Activated naive CD8-positive, alpha-beta T cell treated with anti-CD3 and anti-CD28 coated beads, Interleukin-2, amount 10 ng/mL, durations not matched to agents 7 days and 5 days (primary cell): ENCODE data around the gene NLRC5. TPM values are rescaled to one million over a fixed set of nuclear protein-coding genes. Genes with fewer than 3 reads are reported as not detected.
"Not testable (repeated sequence)": the region's sequence is repeated elsewhere in the genome, so short reads cannot be mapped to it uniquely, and the experiment has no call there.

Experiments used
- ATAC-seq: fragments of 150-1000 bp; cut with Tn5 transposase; one replicate; pipeline ENCODE4 v1.10.0; 2021; ENCODE audit warnings: low read depth, moderate library complexity
- POLR2A ChIA-PET: fragments of 350-600 bp; sonication (Branson Sonifier 250); formaldehyde crosslinking; loops from one replicate; lab custom pipeline; 2021; ENCODE audit warnings: antibody characterized with exemption; lab: Charles Lee
- DNase-seq: peaks from one replicate; pipeline ENCODE4 v3.0.0; 2021
- H3K27ac Mint-ChIP-seq: one replicate; pipeline ENCODE4 v1.8.0; 2022; ENCODE audit warnings: mild to moderate bottlenecking, mixed read lengths
- H3K27me3 Mint-ChIP-seq: one replicate; pipeline ENCODE4 v1.8.0; 2022; ENCODE audit warnings: mild to moderate bottlenecking, moderate library complexity, mixed read lengths
- H3K36me3 Mint-ChIP-seq: one replicate; pipeline ENCODE4 v1.8.0; 2021; ENCODE audit warnings: mild to moderate bottlenecking, mixed read lengths
- H3K4me1 Mint-ChIP-seq: one replicate; pipeline ENCODE4 v1.8.0; 2021; ENCODE audit warnings: mixed read lengths
- H3K4me3 Mint-ChIP-seq: one replicate; pipeline ENCODE4 v1.8.0; 2022; ENCODE audit warnings: mild to moderate bottlenecking, moderate library complexity, mixed read lengths
- H3K9me3 Mint-ChIP-seq: one replicate; pipeline ENCODE4 v1.8.0; 2021; ENCODE audit warnings: mixed read lengths
- total RNA-seq, 2 experiments: library from RNA; stranded (reverse); gene quantifications; one replicate each; pipeline ENCODE4 v1.2.3, GENCODE V29; 2021

The NLRC5 gene
- total RNA-seq, 2 experiments from 2014 or later = 401 to 414 TPM

DNA sequence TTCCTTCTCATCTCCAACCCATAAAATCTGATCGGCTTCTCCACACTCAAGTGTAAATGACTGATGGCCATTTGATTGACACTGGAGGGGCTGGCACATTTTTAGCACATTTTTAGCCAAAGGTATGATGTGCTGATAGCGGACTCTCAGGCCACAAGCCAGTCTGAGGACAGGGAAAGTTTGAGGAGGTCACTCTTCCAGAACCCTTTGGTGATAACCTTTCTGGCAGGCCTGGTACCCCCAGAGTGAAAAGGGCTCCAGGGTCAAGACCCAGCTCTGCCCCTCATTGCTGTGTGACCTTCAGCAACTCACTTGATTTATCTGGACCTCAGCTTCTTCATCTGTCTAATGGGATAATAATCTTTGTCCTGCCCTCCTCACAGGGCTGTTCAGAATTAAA, 1.7 kb upstream of the NLRC5 start:
- H3K4me3 Mint-ChIP-seq = peak overlapping the region; percentile 99
- peaks cover 46% of the 10 kb centered on the region for H3K36me3 Mint-ChIP-seq
- ATAC-seq (no peak), DNase-seq (no peak)
- POLR2A ChIA-PET = interaction anchor here (0.6 to 4.1 kb wide), 9 partner anchors 9 to 54 kb away, joined by 3 to 75 read pairs (median 4); no protein-coding TSS in a partner anchor
- H3K27ac Mint-ChIP-seq = peak overlapping the region; percentile 99
- H3K4me1 Mint-ChIP-seq = peaks cover 51% of the 10 kb centered on the region
- no peaks in the 10 kb centered on the region for H3K27me3 Mint-ChIP-seq
- no peaks in the 10 kb centered on the region for H3K9me3 Mint-ChIP-seq

- Mint-ChIP-seq H3K4me3 (peak overlapping the region; percentile 99), H3K4me1 (peaks cover 50% of the 10 kb centered on the region), H3K27me3 (no peaks in the 10 kb centered on the region), H3K36me3 (peaks cover 49% of the 10 kb centered on the region), H3K9me3 (no peaks in the 10 kb centered on the region), H3K27ac (peak overlapping the region; percentile 99)
- ATAC-seq = no peak
- peak; percentile 41 for DNase-seq
- POLR2A ChIA-PET = interaction anchor here (0.7 to 4.1 kb wide), 17 partner anchors 8 to 65 kb away, joined by 3 to 75 read pairs (median 5); no protein-coding TSS in a partner anchor
Observed at GRCh38 chr16:56988161-56988947, 1.0 kb upstream of the NLRC5 start.

- Mint-ChIP-seq H3K27me3 (no peaks in the 10 kb centered on the region), H3K4me3 (peak overlapping the region; percentile 99), H3K27ac (peak overlapping the region; percentile 99), H3K36me3 (peaks cover 54% of the 10 kb centered on the region), H3K4me1 (peaks cover 52% of the 10 kb centered on the region), H3K9me3 (no peaks in the 10 kb centered on the region)
- DNase-seq (peak; percentile 39), ATAC-seq (no peak)
- POLR2A ChIA-PET = interaction anchor here (1.0 to 4.1 kb wide), 17 partner anchors 9 to 80 kb away, joined by 3 to 75 read pairs (median 5); no protein-coding TSS in a partner anchor
Observed at GRCh38 chr16:56989988-56990387, 631 bp downstream of the NLRC5 start.

DNA sequence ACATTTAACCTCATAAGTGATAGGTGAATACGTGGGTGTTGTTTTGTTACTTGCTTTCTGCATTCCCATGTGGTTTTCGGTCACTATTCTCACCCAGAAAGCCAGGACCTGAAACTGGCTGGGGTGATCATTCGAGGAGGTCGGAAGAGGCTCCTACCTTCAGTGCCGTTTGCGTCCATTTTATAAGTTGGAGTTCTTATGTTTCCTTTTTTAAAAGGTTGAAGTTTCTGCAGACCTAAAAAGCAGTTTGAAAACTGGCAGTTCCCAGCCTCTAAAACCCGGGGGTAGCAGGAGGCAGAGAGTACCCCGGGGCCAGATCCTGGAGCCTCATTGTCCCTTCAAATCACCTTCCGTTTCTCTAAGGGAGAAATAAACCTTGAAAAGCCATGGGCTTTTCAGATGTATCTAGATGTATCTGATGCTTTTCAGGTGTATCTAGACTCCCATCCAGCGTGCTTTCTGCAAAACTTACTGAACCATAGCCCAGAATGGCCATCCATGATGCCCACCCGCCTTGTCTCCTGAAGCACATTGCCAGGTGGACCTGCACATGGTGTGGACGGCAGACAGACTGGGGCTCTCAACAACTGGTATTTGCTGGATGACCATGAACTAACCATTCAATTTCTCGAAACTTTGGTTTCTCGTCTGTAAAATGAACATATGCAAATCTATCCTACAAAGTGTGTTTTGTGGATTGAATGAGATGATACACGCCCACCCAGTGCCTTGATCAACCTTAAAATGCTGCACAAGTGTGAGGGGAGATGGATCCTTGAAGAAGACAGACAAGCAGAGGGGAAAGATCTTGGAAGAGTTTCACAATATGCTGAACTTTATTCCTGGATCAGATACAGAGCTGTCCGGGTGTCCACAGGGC, 1.3 kb downstream of the NLRC5 start:
- Mint-ChIP-seq H3K9me3 (no peaks in the 10 kb centered on the region), H3K36me3 (peaks cover 51% of the 10 kb centered on the region), H3K4me1 (peaks cover 49% of the 10 kb centered on the region), H3K27me3 (no peaks in the 10 kb centered on the region), H3K27ac (peak overlapping the region; percentile 99), H3K4me3 (peak overlapping the region; percentile 99)
- POLR2A ChIA-PET = interaction anchor here (1.0 to 4.1 kb wide), 9 partner anchors 9 to 79 kb away, joined by 3 to 75 read pairs (median 11); no protein-coding TSS in a partner anchor
- no peak for ATAC-seq
- DNase-seq = peak; percentile 42

GRCh38 chr16:56992431-56992830, 3.1 kb downstream of the NLRC5 start:
- Mint-ChIP-seq H3K4me1 (peaks cover 52% of the 10 kb centered on the region), H3K27ac (peak overlapping the region; percentile 55), H3K36me3 (peaks cover 60% of the 10 kb centered on the region), H3K4me3 (peak overlapping the region; percentile 99)
- ATAC-seq, H3K9me3 Mint-ChIP-seq, H3K27me3 Mint-ChIP-seq: not testable (repeated sequence)
- POLR2A ChIA-PET = interaction anchor here (1.6 to 2.4 kb wide), 2 partner anchors 35 to 48 kb away, joined by 11 to 25 read pairs; no protein-coding TSS in a partner anchor
- peak; percentile 6 for DNase-seq

DNA sequence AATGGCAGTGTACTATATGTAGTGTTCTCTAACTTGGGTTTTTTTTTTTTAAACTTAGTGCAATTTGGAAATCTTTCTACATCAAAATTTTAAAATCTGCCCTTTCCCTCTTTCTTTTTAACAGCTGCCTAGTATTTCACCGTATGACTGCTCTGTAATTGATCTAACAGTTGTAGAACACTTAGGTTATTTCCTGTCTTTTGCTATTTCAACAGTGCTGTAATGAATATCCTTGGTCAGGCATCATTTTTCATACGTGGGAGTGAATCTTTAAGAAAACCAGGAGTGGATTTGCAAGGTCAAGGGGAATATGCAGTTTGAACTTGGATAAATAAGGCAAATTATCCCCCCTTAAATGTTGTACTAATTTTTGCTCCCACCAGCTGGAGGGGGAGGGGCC, 3.8 kb downstream of the NLRC5 start:
- ATAC-seq (no peak), DNase-seq (no peak)
- H3K4me3 Mint-ChIP-seq = peak overlapping the region; percentile 72
- no peaks in the 10 kb centered on the region for H3K27me3 Mint-ChIP-seq
- peaks cover 50% of the 10 kb centered on the region for H3K4me1 Mint-ChIP-seq
- peak overlapping the region; percentile 60 for H3K27ac Mint-ChIP-seq
- peaks cover 53% of the 10 kb centered on the region for H3K36me3 Mint-ChIP-seq
- POLR2A ChIA-PET = interaction anchor here (0.5 to 2.8 kb wide), 4 partner anchors 9 to 46 kb away, joined by 3 to 15 read pairs (median 4); no protein-coding TSS in a partner anchor
- H3K9me3 Mint-ChIP-seq = no peaks in the 10 kb centered on the region

GRCh38 chr16:56994311-56994710, 5.0 kb downstream of the NLRC5 start:
- Mint-ChIP-seq H3K36me3 (peaks cover 50% of the 10 kb centered on the region), H3K4me3 (peak overlapping the region; percentile 72), H3K4me1 (peaks cover 59% of the 10 kb centered on the region), H3K9me3 (no peaks in the 10 kb centered on the region), H3K27me3 (no peaks in the 10 kb centered on the region), H3K27ac (peak overlapping the region; percentile 82)
- DNase-seq = peak; percentile 39
- POLR2A ChIA-PET = interaction anchor here (1.9 to 2.8 kb wide), 3 partner anchors 11 to 48 kb away, joined by 8 to 15 read pairs (median 12); no protein-coding TSS in a partner anchor
- ATAC-seq = no peak

- H3K36me3 Mint-ChIP-seq = peaks cover 47% of the 10 kb centered on the region
- H3K27me3 Mint-ChIP-seq = no peaks in the 10 kb centered on the region
- DNase-seq (peak; percentile 28), ATAC-seq (no peak)
- peak overlapping the region; percentile 72 for H3K4me3 Mint-ChIP-seq
- peak overlapping the region; percentile 82 for H3K27ac Mint-ChIP-seq
- peaks cover 66% of the 10 kb centered on the region for H3K4me1 Mint-ChIP-seq
- POLR2A ChIA-PET = interaction anchor here (0.7 to 2.8 kb wide), 11 partner anchors 10 to 47 kb away, joined by 3 to 15 read pairs (median 4); no protein-coding TSS in a partner anchor
- H3K9me3 Mint-ChIP-seq = no peaks in the 10 kb centered on the region
Observed at GRCh38 chr16:56995136-56995805, 5.9 kb downstream of the NLRC5 start.

- peaks cover 43% of the 10 kb centered on the region for H3K36me3 Mint-ChIP-seq
Observed at GRCh38 chr16:56997264-56997663, 7.9 kb downstream of the NLRC5 start.

DNA sequence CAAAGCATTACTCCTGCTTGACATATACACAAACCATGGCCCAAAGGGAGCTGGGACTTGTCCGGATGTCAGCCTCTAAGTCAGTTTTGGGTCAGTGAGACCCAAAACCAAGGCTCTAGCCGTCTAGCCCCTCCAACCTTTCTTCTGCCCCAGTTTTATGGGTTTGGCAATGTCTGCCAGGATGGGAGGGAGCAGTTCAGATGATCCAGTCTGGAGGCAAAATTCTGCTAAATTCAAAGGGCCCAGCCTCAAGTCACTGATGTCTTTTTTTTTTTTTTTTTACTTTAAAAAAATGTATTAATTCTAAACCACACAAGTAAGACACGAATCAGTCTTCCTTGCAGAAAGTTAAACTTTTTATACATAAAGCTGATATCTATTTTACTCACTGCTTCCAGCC, 8.6 kb downstream of the NLRC5 start:
- POLR2A ChIA-PET = interaction anchor here (0.7 to 4.2 kb wide), 5 partner anchors 9 to 282 kb away, joined by 3 to 47 read pairs (median 3); partner anchors contain the start of gene NLRC5
- Mint-ChIP-seq H3K9me3 (no peaks in the 10 kb centered on the region), H3K4me1 (peaks cover 76% of the 10 kb centered on the region), H3K4me3 (peak overlapping the region; percentile 12), H3K27me3 (no peaks in the 10 kb centered on the region), H3K36me3 (peaks cover 43% of the 10 kb centered on the region), H3K27ac (peak overlapping the region; percentile 23)
- DNase-seq (peak; percentile 26), ATAC-seq (no peak)

More at GRCh38 chr16:56997264-56997663, 7.9 kb downstream of the NLRC5 start:
- peaks cover 74% of the 10 kb centered on the region for H3K4me1 Mint-ChIP-seq
- H3K27me3 Mint-ChIP-seq = no peaks in the 10 kb centered on the region
- POLR2A ChIA-PET = interaction anchor here (0.7 to 4.2 kb wide), 3 partner anchors 8 to 282 kb away, joined by 3 to 47 read pairs (median 3); partner anchors contain the start of gene NLRC5
- H3K27ac Mint-ChIP-seq = peak overlapping the region; percentile 68
- no peak for DNase-seq
- no peak for ATAC-seq
- no peaks in the 10 kb centered on the region for H3K9me3 Mint-ChIP-seq
- peak overlapping the region; percentile 12 for H3K4me3 Mint-ChIP-seq

DNA sequence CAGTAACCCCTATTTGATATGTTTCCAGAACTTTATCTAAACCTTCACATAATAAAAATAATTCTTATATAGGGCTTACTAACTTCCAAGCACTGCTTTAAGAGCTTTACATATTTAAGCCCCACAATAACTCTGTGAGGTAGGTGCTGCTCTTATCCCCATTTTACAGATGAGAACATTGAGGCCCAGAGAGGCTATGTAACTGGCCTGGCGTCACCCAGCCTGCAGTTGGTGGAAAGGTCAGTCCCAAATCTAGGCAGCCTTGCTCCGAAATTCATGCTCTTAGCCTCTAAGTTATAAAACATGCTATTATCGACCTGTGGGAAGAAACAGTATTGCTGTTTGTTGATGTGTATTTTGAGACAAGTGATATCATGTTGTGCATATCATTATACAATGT, 9.0 kb downstream of the NLRC5 start:
- Mint-ChIP-seq H3K4me1 (peaks cover 75% of the 10 kb centered on the region), H3K27ac (peak overlapping the region; percentile 23), H3K4me3 (peak overlapping the region; percentile 69), H3K36me3 (peaks cover 41% of the 10 kb centered on the region), H3K27me3 (no peaks in the 10 kb centered on the region), H3K9me3 (no peaks in the 10 kb centered on the region)
- POLR2A ChIA-PET = interaction anchor here (0.7 to 4.2 kb wide), 5 partner anchors 9 to 43 kb away, joined by 3 to 47 read pairs (median 5); partner anchors contain the start of gene NLRC5
- DNase-seq (peak; percentile 12), ATAC-seq (no peak)

- peak overlapping the region; percentile 69 for H3K4me3 Mint-ChIP-seq
- H3K27me3 Mint-ChIP-seq = no peaks in the 10 kb centered on the region
- H3K4me1 Mint-ChIP-seq = peaks cover 75% of the 10 kb centered on the region
- no peaks in the 10 kb centered on the region for H3K9me3 Mint-ChIP-seq
- POLR2A ChIA-PET = interaction anchor here (1.0 to 4.2 kb wide), 6 partner anchors 10 to 43 kb away, joined by 3 to 47 read pairs (median 6); partner anchors contain the start of gene NLRC5
- DNase-seq = peak; percentile 17
- no peak for ATAC-seq
- peaks cover 42% of the 10 kb centered on the region for H3K36me3 Mint-ChIP-seq
- peak overlapping the region; percentile 81 for H3K27ac Mint-ChIP-seq
Observed at GRCh38 chr16:56998861-56999260, 9.5 kb downstream of the NLRC5 start.
